ENCODE measurements around the gene MYO15A. TPM values are rescaled to one million over a fixed set of nuclear protein-coding genes. Genes with fewer than 3 reads are reported as not detected.

Gene MYO15A
- total RNA-seq, 1 donor from 2014 or later: 0.52 TPM

DNA sequence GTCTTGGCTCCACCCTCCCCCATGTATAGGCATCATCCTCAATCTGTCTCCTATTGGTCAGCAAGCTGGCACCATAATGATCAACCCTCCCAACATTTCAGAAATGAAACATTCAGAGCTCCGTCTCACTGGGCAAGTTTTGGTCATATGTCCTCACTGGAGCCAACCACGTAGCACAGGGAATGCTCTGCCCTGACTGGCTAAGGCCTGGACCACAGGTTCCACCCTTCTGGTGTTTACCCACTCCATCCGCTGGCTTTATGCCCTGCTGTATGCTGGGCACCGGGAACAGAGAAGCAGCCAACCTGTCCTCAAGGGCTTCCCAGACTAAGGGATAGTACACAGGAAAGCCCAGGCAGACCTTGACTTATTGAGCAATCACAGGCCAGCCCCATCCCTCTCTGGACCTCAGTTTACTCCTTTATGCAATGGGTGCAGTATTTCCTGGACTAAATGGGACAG, 20.5 kb downstream of the MYO15A start:
- H3K4me1 Mint-ChIP-seq (ENCODE audit: low read depth): no peaks in the 10 kb centered on the region
- no peak overlapping the region for H3K27ac Mint-ChIP-seq (ENCODE audit: unreplicated experiment)
- H3K36me3 Mint-ChIP-seq (ENCODE audit: low read depth): no peaks in the 10 kb centered on the region
- no peaks in the 10 kb centered on the region for H3K9me3 Mint-ChIP-seq (ENCODE audit: low read depth)
- TF ChIP-seq, protein P1, sequence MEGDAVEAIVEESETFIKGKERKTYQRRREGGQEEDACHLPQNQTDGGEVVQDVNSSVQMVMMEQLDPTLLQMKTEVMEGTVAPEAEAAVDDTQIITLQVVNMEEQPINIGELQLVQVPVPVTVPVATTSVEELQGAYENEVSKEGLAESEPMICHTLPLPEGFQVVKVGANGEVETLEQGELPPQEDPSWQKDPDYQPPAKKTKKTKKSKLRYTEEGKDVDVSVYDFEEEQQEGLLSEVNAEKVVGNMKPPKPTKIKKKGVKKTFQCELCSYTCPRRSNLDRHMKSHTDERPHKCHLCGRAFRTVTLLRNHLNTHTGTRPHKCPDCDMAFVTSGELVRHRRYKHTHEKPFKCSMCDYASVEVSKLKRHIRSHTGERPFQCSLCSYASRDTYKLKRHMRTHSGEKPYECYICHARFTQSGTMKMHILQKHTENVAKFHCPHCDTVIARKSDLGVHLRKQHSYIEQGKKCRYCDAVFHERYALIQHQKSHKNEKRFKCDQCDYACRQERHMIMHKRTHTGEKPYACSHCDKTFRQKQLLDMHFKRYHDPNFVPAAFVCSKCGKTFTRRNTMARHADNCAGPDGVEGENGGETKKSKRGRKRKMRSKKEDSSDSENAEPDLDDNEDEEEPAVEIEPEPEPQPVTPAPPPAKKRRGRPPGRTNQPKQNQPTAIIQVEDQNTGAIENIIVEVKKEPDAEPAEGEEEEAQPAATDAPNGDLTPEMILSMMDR (IDR thresholded peaks at IDR 0.05): no peak
- H3K27me3 Mint-ChIP-seq (ENCODE audit: low read depth): no peaks in the 10 kb centered on the region
- no peak for DNase-seq (ENCODE audit: low spot score)
- no peak overlapping the region for H3K4me3 Mint-ChIP-seq (ENCODE audit: unreplicated experiment)

DNA sequence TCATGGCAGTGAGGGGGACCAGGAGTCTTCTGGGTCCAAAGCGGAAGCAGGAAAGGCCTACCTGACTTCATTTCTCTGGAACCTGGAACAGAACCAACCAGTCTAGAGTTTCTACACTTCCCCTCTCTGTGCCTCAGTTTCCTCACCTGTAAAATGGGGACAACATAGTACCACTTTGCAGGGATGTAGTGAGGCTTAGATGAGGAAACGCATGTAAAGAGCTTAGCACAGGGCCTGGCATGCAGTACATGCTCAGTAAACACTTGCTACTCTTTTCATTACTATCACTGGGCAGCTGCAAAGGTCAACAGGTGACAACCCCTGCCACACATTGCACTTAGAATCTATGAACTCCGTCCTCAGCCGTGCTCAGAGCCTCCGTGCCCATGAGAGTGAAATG, 24.2 kb downstream of the MYO15A start:
- H3K4me3 Mint-ChIP-seq (ENCODE audit: unreplicated experiment): no peak overlapping the region
- no peak for DNase-seq (ENCODE audit: low spot score)
- no peaks in the 10 kb centered on the region for H3K9me3 Mint-ChIP-seq (ENCODE audit: low read depth)
- H3K27me3 Mint-ChIP-seq (ENCODE audit: low read depth): peaks cover 3% of the 10 kb centered on the region
- TF ChIP-seq, protein P1 (IDR thresholded peaks at IDR 0.05): no peak
- H3K27ac Mint-ChIP-seq (ENCODE audit: unreplicated experiment): no peak overlapping the region
- no peaks in the 10 kb centered on the region for H3K4me1 Mint-ChIP-seq (ENCODE audit: low read depth)
- no peaks in the 10 kb centered on the region for H3K36me3 Mint-ChIP-seq (ENCODE audit: low read depth)

DNA sequence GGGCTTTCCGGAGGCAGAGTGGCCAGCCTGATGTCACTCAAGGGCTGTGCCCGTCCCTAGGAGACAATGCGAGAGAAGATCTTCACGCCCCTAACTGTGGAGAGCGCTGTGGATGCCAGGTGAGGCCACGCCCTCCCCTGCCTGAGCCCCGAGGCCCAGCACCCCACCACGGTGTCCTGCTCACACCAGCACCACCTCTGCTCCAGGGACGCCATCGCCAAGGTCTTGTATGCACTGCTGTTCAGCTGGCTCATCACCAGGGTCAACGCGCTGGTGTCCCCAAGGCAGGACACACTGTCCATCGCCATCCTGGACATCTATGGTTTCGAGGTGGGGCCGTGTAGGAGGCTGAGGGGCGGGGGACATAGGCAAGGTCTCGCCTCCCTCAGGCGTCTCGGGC, 27.8 kb downstream of the MYO15A start:
- H3K27ac Mint-ChIP-seq (ENCODE audit: unreplicated experiment): no peak overlapping the region
- DNase-seq (ENCODE audit: low spot score): no peak
- H3K9me3 Mint-ChIP-seq (ENCODE audit: low read depth): no peaks in the 10 kb centered on the region
- H3K4me1 Mint-ChIP-seq (ENCODE audit: low read depth): no peaks in the 10 kb centered on the region
- TF ChIP-seq, protein P1 (IDR thresholded peaks at IDR 0.05): no peak
- no peaks in the 10 kb centered on the region for H3K36me3 Mint-ChIP-seq (ENCODE audit: low read depth)
- H3K27me3 Mint-ChIP-seq (ENCODE audit: low read depth): peaks cover 3% of the 10 kb centered on the region
- H3K4me3 Mint-ChIP-seq (ENCODE audit: unreplicated experiment): no peak overlapping the region

DNA sequence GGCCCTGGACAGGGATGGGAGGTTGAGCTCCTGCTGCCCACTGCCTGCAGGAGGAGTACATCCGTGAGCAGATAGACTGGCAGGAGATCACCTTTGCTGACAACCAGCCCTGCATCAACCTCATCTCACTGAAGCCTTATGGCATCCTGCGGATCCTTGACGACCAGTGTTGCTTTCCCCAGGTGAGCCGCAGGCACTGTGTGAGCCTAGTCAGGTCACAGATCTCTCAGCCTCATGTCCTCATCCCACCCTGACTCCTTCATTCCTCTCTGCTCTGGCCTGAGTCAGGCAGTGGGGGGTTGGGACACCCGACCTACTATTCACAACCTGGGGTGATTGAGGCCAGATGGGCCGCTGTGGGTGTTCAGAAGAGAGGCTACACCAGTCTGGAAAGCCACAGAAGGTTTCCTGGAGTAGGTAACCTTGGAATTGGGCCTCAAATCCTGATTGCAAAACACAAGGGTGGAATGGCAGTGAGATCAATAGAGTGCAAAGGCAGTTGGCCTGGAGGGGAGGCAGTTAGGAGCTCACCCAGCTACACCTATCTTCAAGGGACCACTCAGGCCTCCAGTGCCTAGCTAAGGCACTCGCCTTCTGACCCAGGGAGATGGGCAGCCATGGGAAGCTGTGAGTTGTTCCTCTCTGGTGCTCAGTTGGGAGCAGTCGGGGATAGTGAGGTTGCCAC, 29.7 kb downstream of the MYO15A start:
- H3K27me3 Mint-ChIP-seq (ENCODE audit: low read depth): peaks cover 3% of the 10 kb centered on the region
- H3K4me3 Mint-ChIP-seq (ENCODE audit: unreplicated experiment): no peak overlapping the region
- no peaks in the 10 kb centered on the region for H3K36me3 Mint-ChIP-seq (ENCODE audit: low read depth)

DNA sequence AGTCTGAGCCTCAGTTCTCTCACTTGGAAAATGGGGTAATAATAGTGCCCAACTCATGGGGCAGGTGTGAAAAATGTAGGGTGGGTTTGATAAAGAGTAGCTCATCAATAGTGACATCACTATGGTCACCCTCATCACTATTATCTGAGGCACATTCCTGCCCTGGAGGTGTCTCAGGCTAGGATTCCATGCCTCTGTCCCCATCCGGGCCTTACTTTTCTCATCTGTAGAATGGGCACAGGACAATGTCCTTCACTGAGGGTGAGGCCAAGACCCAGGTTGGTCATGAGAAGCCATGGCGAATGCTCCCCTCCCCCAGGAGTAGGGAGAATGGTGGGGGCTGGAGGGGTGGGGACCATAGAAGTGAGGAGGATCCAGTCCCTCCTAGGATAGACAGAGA, 30.5 kb downstream of the MYO15A start:
- no peaks in the 10 kb centered on the region for H3K9me3 Mint-ChIP-seq (ENCODE audit: low read depth)
- DNase-seq (ENCODE audit: low spot score): no peak
- H3K4me3 Mint-ChIP-seq (ENCODE audit: unreplicated experiment): no peak overlapping the region
- H3K27ac Mint-ChIP-seq (ENCODE audit: unreplicated experiment): no peak overlapping the region
- H3K27me3 Mint-ChIP-seq (ENCODE audit: low read depth): peaks cover 3% of the 10 kb centered on the region
- no peaks in the 10 kb centered on the region for H3K36me3 Mint-ChIP-seq (ENCODE audit: low read depth)
- H3K4me1 Mint-ChIP-seq (ENCODE audit: low read depth): no peaks in the 10 kb centered on the region
- TF ChIP-seq, protein P1 (IDR thresholded peaks at IDR 0.05): no peak

More for the DNA sequence above, 29.7 kb downstream of the MYO15A start:
- TF ChIP-seq, protein P1 (IDR thresholded peaks at IDR 0.05): no peak
- Mint-ChIP-seq H3K4me1 (ENCODE audit: low read depth) (no peaks in the 10 kb centered on the region), H3K9me3 (ENCODE audit: low read depth) (no peaks in the 10 kb centered on the region), H3K27ac (ENCODE audit: unreplicated experiment) (no peak overlapping the region)
- no peak for DNase-seq (ENCODE audit: low spot score)

Measured in chondrocyte (in vitro differentiated cells).